Activated T-cell treated with anti-CD3 and anti-CD28 coated beads, Interleukin-2, amount 50 U/mL, for 72 hours (primary cell): ENCODE measurements around the gene PCSK6. TPM values are rescaled to one million over a fixed set of nuclear protein-coding genes. Genes with fewer than 3 reads are reported as not detected.
"Not testable (repeated sequence)": the region's sequence is repeated elsewhere in the genome, so short reads cannot be mapped to it uniquely, and the experiment has no call there.

ENCODE experiments used
- ATAC-seq, 2 donors: fragments of 150-1000 bp; cut with Tn5 transposase; replicated peaks in 1 of 2; 2 replicates each; pipeline ENCODE4 v1.10.0; 2021; ENCODE audit warnings: moderate library complexity in 2 of 2, mild to moderate bottlenecking in 1 of 2
- DNase-seq, 2 donors: peaks; one replicate each; pipeline ENCODE4 v3.0.0; 2021 to 2022; ENCODE audit warnings: mixed read lengths in 1 of 2
- H3K27ac Mint-ChIP-seq: one replicate; pipeline ENCODE4 v1.8.0; 2022; ENCODE audit warnings: mild to moderate bottlenecking, moderate library complexity, mixed read lengths
- H3K27me3 Mint-ChIP-seq: one replicate; pipeline ENCODE4 v1.8.0; 2022; ENCODE audit warnings: low read depth, mixed read lengths
- H3K36me3 Mint-ChIP-seq, 2 donors: one replicate each; pipeline ENCODE4 v1.8.0; 2022; ENCODE audit warnings: mixed read lengths in 2 of 2, mild to moderate bottlenecking in 1 of 2; ENCODE audit not compliant: insufficient read depth in 2 of 2
- H3K4me1 Mint-ChIP-seq: one replicate; pipeline ENCODE4 v1.8.0; 2022; ENCODE audit warnings: low read depth, mixed read lengths
- H3K4me3 Mint-ChIP-seq, 2 donors: one replicate each; pipeline ENCODE4 v1.8.0; 2022; ENCODE audit warnings: mild to moderate bottlenecking in 2 of 2, mixed read lengths in 2 of 2, moderate library complexity in 2 of 2
- H3K9me3 Mint-ChIP-seq, 2 donors: one replicate each; pipeline ENCODE4 v1.8.0; 2022; ENCODE audit warnings: mixed read lengths in 2 of 2
- total RNA-seq, 2 donors: library from RNA; stranded (reverse); gene quantifications; one replicate each; pipeline ENCODE4 v1.2.3, GENCODE V29; 2022

The PCSK6 gene
- total RNA-seq, 2 donors from 2014 or later: 0.51 to 2.3 TPM

DNA sequence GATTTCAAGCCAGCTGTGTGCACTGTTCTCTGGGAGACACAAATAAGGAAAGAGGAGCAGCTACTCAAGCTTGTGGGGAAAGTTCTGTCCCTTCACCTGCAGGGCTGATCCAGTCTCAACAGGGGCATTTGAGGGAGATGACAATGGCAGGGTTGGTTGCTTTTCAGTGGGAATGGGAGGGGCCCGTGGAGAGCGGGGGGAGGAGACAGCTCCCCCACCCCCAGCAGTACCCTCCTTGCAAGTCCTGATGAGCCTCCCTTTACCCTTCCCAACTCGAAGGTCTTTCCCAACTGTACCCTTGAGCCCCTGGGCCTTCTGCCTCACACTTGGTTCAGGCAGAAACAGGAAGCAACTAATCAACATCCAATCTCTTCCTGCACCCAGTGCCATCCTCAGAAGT is 122.7 kb downstream of the PCSK6 start:
- no peak for DNase-seq
- ATAC-seq: no peak
- no peaks in the 10 kb centered on the region for H3K36me3 Mint-ChIP-seq
- no peak overlapping the region for H3K27ac Mint-ChIP-seq
- H3K4me1 Mint-ChIP-seq: no peaks in the 10 kb centered on the region
- peaks cover 0 to 1% of the 10 kb centered on the region in 2 donors for H3K9me3 Mint-ChIP-seq
- H3K27me3 Mint-ChIP-seq: peaks cover under 1% of the 10 kb centered on the region
- no peak overlapping the region for H3K4me3 Mint-ChIP-seq

DNA sequence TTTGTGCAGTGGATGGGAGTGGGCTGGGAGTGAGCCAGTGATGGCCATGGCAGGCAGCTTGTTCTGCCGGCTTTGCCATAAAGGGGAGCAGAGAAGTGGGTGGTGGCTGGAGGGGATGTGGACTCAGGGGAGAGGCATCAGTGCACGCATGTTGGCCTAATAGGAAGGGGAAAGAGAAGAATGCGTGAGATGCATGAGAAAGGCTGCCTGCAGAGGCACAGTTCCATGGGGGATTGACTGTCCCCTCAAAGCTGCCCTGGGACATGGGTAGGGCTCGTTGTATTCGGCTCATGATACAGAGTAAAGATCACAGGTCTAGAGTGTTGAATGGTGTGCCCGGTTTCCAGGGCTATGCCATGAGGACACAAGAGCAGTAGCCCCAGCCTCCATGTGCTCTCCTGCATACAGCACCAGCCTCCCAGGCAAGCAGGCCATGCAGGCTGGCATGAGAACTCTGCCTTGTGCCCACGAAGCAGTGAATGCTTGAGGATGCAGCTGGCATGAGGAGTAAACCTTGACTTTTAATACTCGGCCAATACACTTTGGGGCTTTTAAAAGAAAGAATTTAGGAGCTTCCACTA is 126.4 kb downstream of the PCSK6 start:
- H3K9me3 Mint-ChIP-seq: peaks cover 0 to 1% of the 10 kb centered on the region in 2 donors
- no peaks in the 10 kb centered on the region for H3K4me1 Mint-ChIP-seq
- no peak overlapping the region for H3K27ac Mint-ChIP-seq
- no peaks in the 10 kb centered on the region for H3K36me3 Mint-ChIP-seq
- H3K27me3 Mint-ChIP-seq: no peaks in the 10 kb centered on the region
- no peak for ATAC-seq
- no peak overlapping the region for H3K4me3 Mint-ChIP-seq
- no peak for DNase-seq

DNA sequence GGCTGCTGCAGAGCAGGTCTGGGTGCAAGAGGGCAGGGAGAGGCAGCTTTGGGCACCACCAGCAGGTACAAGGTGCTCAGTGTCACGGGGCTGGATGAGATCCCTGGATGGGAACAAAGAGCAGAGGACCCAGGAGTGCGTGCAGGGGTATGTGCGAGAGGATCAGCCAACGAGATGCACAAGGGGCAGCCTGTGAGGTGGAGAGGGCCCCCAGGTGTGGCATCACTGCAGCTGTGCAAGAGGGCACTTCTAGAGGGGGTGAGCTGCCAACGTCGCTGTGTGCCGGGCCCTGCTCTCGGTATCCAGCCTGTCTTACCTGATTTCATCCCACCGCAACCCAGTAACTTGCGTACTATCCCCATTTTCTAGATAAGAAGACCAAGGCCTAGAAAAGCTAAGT is 127.1 kb downstream of the PCSK6 start:
- no peak for ATAC-seq
- Mint-ChIP-seq H3K36me3 (no peaks in the 10 kb centered on the region), H3K4me3 (no peak overlapping the region), H3K4me1 (no peaks in the 10 kb centered on the region), H3K27me3 (no peaks in the 10 kb centered on the region), H3K27ac (no peak overlapping the region), H3K9me3 (peaks cover 0 to 1% of the 10 kb centered on the region in 2 donors)
- DNase-seq: no peak

DNA sequence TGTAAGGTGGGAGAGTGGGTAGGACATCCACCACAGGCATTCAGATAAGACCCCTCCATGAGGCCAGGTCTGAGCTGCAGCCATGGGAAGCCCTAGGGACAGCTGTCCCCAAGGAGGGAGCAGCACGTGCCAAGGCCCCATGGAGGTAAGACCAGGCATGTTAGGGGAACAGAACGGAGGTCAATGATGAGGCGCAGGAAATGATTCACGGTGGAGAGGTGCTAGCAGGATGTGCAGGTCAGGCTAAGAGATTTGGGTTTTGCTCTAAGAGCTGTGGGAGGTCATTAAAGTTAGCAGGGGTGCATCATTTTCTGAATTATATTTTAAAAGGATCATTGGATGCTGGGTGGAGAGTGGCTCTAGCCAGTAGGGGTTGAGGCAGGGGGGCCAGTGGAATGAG is 128.1 kb downstream of the PCSK6 start:
- ATAC-seq (peak in 1 of 2 donors; percentile 49), DNase-seq (no peak)
- Mint-ChIP-seq H3K27ac (no peak overlapping the region), H3K27me3 (no peaks in the 10 kb centered on the region), H3K4me3 (no peak overlapping the region), H3K36me3 (no peaks in the 10 kb centered on the region), H3K9me3 (peaks cover 0 to 1% of the 10 kb centered on the region in 2 donors), H3K4me1 (no peaks in the 10 kb centered on the region)

DNA sequence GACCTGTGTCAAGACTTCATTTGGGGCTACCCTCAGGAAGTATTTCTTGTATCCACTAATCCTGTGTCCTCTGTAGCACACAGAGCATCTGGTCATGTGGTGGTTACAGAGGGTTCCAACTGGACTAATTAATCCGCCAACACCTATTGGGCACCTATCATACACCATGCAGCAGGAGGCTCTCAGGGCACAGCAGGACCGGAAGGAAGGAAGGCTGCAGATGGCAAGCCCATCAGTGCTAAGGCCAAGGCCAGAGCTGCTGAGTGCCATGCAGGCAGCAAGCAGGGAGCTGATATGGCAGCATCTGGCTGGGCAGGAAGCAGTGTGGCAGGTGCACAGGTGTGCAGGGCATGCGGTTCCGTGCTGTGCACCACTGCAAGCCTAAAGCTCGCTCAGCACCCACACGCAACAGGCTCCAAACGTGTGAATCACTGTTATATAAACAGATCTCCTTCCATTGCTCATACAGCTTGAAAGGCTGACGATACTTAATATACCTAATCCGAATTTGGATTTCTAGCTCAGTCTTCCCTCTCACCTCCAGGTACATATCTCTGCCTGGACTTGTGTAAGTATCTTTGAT is 130.1 kb downstream of the PCSK6 start:
- no peak overlapping the region for H3K4me3 Mint-ChIP-seq
- no peaks in the 10 kb centered on the region for H3K36me3 Mint-ChIP-seq
- no peak overlapping the region for H3K27ac Mint-ChIP-seq
- H3K4me1 Mint-ChIP-seq: no peaks in the 10 kb centered on the region
- H3K9me3 Mint-ChIP-seq: no peaks in the 10 kb centered on the region
- no peak for ATAC-seq
- H3K27me3 Mint-ChIP-seq: no peaks in the 10 kb centered on the region
- no peak for DNase-seq

DNA sequence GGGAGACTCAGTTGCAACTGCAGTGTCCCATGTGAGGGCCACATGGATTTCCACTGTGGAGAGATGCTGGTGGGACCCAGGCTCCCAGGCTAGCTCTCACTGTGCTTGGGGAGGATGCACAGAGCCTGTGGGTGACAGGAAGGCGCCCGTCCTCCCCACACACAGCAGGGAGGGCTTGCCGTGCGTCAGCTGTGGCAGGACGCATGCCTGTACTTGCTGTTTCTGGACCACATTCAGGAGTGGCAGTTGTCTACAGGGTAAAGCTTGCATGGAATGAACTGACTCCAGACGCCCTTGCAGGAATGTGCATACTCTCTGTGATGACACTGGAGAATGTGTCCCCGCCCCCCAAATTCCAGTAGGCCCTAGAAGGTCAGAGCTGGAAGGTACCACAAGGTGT is 130.6 kb downstream of the PCSK6 start:
- H3K4me1 Mint-ChIP-seq: no peaks in the 10 kb centered on the region
- DNase-seq (no peak), ATAC-seq (no peak)
- H3K27me3 Mint-ChIP-seq: no peaks in the 10 kb centered on the region
- no peak overlapping the region for H3K4me3 Mint-ChIP-seq
- no peaks in the 10 kb centered on the region for H3K36me3 Mint-ChIP-seq
- H3K9me3 Mint-ChIP-seq: no peaks in the 10 kb centered on the region
- no peak overlapping the region for H3K27ac Mint-ChIP-seq

DNA sequence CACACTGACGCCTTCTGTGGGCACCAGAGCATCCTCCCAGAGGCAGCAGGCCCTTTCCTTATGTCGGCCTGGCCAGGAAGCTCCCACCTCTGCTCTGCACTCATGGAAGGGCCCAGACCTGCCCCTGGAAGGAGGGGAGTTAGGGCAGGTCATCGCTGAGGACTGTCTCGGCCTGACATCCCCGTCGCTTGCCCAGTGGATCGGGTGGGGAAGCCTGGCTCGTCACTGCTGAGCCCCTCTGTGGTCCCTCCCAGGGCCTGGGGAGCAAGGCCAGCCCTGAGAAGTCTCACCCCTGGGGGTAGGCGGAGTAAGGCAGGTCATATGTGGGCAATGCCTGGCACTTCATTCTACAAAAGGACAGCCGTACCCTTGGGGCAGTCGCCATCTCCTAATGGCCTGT is 131.6 kb downstream of the PCSK6 start:
- no peaks in the 10 kb centered on the region for H3K9me3 Mint-ChIP-seq
- H3K27ac Mint-ChIP-seq: no peak overlapping the region
- no peaks in the 10 kb centered on the region for H3K36me3 Mint-ChIP-seq
- peaks cover 2% of the 10 kb centered on the region for H3K27me3 Mint-ChIP-seq
- DNase-seq (no peak), ATAC-seq (no peak)
- no peaks in the 10 kb centered on the region for H3K4me1 Mint-ChIP-seq
- H3K4me3 Mint-ChIP-seq: no peak overlapping the region

DNA sequence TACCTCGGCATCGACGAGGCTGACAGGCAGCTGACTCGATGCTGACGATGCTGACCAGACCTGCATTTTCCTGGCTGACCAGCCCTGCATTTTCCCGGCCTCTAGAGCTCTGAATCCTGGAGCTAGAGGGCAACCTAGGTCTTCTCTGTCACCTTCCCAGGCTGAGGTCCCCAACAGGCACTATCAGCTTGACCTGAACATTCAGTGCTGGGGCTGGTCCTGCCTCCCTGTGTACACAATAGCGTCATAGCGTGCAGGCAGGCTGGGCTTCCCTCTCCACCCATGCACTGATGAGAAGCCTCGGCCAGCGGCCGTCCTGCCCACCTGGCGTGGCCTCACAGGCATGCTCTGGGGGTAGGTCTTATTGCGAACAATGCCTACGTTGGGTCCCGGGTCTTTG is 132.2 kb downstream of the PCSK6 start:
- DNase-seq: no peak
- no peak for ATAC-seq
- no peaks in the 10 kb centered on the region for H3K9me3 Mint-ChIP-seq

DNA sequence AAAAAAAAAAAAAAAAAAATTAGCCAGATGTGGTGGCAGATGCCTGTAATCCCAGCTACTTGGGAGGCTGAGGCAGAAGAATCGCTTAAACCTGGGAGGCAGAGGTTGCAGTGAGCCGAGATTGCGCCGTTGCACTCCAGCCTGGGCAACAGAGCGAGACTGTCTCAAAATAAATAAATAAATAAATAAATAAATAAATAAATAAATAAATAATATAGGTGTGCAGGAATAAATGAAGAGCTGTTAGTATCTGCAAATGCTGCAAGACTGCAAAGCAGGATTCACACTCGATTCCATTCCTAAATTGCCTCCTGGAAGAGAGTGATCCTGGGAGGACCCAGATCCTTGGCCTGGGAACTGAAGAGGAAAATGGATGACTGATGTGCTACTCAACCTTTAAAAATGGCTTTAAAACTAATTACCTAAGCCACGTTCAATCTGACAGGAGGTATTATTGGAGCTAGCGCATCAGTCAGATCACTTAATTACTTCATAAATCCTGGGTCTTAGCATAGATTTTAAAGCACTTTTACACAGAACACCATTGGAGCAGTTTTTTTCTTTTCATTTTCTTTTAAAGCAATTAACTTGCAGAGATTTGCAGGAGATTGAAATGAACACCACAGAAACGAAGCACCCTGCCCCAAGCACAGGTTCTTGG is 132.9 kb downstream of the PCSK6 start:
- H3K9me3 Mint-ChIP-seq, DNase-seq, H3K4me3 Mint-ChIP-seq, H3K27me3 Mint-ChIP-seq, ATAC-seq, H3K27ac Mint-ChIP-seq, H3K36me3 Mint-ChIP-seq, H3K4me1 Mint-ChIP-seq: not testable (repeated sequence)

More for the DNA sequence above, 132.2 kb downstream of the PCSK6 start:
- Mint-ChIP-seq H3K4me1 (no peaks in the 10 kb centered on the region), H3K36me3 (no peaks in the 10 kb centered on the region), H3K4me3 (no peak overlapping the region), H3K27ac (no peak overlapping the region), H3K27me3 (peaks cover 8% of the 10 kb centered on the region)

DNA sequence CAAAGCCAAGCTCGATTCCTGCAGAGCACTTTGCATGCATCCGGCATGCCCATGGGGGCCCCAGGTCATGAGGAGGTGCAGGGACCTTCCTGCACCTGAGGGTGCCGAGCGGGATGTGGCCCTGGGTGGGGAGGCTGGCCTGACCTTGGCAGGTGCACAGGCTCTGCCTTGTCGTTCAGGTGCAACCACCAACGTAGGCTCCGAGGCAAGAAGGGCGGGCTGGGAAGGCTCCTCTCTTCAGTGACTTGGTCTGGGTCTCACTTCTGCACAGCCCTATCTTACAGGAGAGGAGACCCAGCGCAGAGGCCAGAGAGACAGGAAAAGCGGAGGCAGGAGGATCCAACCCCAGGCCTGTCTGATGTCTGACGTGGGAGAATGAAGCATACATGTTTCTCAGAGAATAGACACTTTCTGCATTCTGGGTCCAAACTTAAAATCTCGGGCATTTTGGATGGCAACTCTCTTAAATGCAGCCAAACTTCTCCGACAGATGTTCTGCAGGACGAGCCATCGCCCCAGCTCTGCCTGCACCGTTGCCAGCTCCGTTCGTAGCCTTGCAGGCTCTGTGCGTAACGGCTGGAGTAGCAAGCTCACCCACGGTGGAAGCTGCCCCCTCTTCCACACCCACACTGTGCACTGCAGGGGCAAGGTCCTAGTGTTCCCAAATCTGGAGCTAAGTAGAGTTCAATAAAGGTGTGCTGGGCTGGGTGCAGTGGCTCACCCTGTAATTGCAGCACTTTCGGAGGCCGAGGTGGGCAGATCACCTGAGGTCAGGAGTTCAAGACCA is 133.6 kb downstream of the PCSK6 start:
- ATAC-seq (no peak), DNase-seq (no peak)
- Mint-ChIP-seq H3K9me3 (no peaks in the 10 kb centered on the region), H3K36me3 (no peaks in the 10 kb centered on the region), H3K27me3 (peaks cover 9% of the 10 kb centered on the region), H3K27ac (no peak overlapping the region), H3K4me3 (no peak overlapping the region), H3K4me1 (no peaks in the 10 kb centered on the region)

DNA sequence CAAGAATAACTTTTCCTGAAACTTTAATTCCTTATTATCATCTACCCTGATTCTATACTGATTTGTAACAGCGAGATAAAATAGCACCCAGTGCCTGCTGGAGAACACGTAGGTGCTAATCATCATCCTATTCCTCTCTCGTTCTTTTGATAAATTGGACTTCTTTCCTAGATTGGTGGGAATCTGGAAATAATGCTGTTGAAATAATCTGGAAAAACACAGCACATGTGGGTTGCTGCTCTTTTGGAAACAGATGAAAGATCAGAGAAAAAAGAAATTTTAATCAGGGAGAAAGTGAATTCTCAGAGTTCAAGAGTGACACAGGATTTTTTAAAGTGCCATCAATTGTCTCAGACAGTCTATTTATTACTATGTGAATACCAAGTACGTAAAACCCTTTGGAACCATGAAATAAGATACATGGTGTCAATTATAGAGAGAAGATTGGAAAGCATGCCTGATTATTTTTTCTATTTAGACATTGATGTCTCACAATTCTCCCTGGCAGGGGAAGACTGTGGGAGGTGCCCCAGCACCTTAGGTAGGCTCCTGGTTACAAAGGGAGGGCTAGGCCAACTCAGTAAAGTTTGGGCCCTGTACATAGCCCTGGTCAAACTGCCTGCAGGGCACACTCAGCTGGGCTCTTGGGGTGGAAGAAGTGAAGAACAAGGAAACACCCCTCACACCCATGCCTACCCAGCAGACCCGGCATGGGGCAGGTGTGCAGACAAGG is 134.4 kb downstream of the PCSK6 start:
- no peaks in the 10 kb centered on the region for H3K4me1 Mint-ChIP-seq
- ATAC-seq (no peak), DNase-seq (no peak)
- no peaks in the 10 kb centered on the region for H3K9me3 Mint-ChIP-seq
- H3K27me3 Mint-ChIP-seq: peaks cover 9% of the 10 kb centered on the region
- H3K4me3 Mint-ChIP-seq: no peak overlapping the region
- no peaks in the 10 kb centered on the region for H3K36me3 Mint-ChIP-seq
- no peak overlapping the region for H3K27ac Mint-ChIP-seq

DNA sequence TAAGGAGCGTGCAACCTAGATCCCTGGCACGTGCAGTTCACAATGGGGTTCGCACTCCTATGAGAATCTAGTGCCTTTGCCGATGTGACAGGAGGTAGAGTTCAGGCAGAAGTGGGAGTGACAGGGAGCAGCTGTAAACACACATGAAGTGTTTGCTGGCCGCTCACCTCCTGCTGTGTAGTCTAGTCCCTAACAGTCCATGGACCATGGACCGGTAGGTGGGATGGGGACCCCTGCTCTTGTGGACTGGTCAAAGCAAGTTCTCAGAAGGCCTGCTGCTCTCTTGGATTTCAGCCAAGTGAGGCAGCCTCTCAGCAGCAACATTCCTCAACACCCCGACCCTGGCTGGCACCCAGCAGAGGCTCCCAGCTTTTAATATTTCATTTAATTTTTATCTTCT is 136.3 kb downstream of the PCSK6 start:
- Mint-ChIP-seq H3K4me1 (no peaks in the 10 kb centered on the region), H3K27ac (no peak overlapping the region), H3K9me3 (no peaks in the 10 kb centered on the region), H3K27me3 (peaks cover 9% of the 10 kb centered on the region), H3K4me3 (no peak overlapping the region), H3K36me3 (no peaks in the 10 kb centered on the region)
- DNase-seq (no peak), ATAC-seq (no peak)

DNA sequence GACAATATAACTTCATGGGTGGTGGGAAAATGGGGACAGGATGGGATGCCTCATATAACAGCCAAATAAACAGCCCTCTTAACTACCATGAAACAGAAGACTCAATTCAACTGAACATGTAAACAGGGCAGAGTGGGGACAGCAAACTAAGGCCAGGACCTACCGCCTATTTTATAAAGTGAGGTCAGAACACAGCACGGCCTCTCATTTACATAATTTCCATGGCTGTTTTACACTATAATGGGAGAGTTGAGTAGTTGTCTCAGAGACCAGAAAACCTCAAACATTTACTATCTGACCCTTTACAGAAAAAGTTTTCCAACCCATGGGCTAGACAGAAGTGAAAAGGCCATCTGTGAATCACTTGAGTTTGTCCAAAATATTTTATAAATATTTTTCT is 137.8 kb downstream of the PCSK6 start:
- no peaks in the 10 kb centered on the region for H3K36me3 Mint-ChIP-seq
- H3K4me3 Mint-ChIP-seq: no peak overlapping the region
- peaks cover 19% of the 10 kb centered on the region for H3K27me3 Mint-ChIP-seq
- ATAC-seq (no peak), DNase-seq (no peak)
- H3K9me3 Mint-ChIP-seq: no peaks in the 10 kb centered on the region
- H3K27ac Mint-ChIP-seq: no peak overlapping the region
- H3K4me1 Mint-ChIP-seq: no peaks in the 10 kb centered on the region
